8988T (cell line): ENCODE results near the gene AQP2.
"Not testable (repeated sequence)": the region's sequence is repeated elsewhere in the genome, so short reads cannot be mapped to it uniquely, and the experiment has no call there.

Experiments used
- DNase-seq: peaks from one replicate; pipeline ENCODE4 v3.0.0; 2011

AQP2 gene

DNA sequence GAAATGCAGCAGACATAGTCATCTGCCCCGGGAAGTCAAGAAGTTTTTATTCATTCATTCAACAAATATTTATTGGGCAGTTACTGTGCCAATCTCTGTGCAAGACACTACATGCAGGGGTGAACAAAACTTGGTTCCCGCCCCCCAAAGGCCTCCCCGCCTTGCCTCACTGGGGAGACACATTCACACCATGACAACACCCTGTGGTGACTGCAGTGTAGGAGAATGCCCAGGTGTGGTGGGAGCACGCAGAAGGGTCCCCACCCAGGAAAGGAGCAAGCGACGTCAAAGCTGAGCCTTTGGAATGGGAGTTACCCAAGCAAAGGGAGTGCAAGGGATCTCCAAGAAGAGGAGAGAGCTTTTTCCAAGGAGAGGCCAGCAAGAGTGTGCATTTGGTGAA is 20.6 kb downstream of the AQP2 start:
- no peak for DNase-seq

DNA sequence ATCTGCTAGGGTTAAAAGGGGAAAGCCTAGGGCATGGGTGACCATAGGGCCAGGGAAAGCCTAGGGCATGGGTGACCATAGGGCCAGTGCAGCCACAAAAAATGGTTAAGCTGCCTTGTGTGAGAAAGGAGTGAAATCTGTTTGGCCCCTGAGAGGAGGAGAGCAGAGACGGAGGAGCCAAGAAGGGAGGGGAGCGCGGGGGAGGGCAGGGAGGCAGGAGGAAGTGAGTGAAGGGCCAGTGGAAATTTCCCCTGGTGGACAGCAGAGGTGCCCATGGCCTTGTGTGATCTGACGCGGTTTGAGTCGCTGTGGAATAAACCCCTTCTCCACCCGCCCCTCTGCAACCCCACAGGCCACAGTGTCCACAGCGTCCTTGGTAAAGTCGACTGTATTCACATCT is 21.6 kb downstream of the AQP2 start:
- no peak for DNase-seq

DNA sequence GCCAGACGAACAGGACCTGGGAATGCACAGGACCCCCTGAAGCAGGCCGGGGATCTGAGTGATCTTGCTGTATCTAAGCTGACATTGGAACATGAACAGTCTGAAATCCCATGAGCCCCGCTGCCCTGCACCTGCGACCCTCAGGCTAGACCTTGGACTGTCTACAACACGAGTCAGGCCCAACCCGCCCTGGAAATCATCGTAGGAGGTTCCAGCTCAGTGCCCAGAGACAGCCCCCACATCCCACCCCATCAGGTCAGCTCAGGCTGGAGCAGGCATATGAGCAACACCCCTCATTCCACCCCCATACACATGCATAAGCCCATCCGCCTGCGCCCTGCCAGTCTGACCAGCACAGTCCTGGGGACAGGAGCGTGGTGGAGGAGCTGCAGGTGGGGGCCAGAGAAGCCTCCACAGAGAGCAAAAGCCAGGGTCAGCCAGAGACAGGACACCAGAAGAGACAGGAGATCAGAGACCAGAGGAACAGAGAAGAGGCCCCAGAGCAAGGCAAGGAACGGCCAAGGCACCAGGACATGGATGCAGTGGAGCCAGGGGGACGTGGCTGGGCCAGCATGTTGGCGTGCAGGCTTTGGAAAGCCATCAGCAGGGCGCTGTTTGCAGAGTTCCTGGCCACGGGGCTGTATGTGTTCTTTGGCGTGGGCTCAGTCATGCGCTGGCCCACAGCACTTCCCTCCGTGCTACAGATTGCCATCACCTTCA is 22.3 kb downstream of the AQP2 start, which contains the start of gene AQP6:
AQP6 (plus strand) TSS at position 307 of the 720 bp plus-strand sequence; CDS start at position 534, 227 bp downstream.
- DNase-seq: no peak

- no peak for DNase-seq
Observed at GRCh38 chr12:49973361-49973830, 22.9 kb downstream of the AQP2 start.

DNA sequence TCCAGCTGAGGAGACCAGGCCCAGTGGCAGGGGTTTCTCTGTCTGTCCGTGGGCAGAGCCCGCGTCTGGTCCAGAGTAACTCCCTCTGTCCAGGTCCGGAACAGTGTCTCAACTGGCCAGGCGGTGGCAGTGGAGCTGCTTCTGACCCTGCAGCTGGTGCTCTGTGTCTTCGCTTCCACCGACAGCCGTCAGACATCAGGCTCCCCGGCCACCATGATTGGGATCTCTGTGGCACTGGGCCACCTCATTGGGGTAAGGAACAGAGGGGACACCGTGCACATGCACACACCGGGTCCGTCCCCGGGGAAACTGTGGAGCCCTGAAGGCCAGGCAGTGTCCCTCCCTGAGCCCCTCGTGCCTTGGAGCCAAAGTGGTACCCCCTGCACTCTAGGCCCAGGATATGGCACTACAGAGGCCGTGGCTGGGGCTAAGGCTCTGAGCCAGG is 23.7 kb downstream of the AQP2 start:
- no peak for DNase-seq

DNA sequence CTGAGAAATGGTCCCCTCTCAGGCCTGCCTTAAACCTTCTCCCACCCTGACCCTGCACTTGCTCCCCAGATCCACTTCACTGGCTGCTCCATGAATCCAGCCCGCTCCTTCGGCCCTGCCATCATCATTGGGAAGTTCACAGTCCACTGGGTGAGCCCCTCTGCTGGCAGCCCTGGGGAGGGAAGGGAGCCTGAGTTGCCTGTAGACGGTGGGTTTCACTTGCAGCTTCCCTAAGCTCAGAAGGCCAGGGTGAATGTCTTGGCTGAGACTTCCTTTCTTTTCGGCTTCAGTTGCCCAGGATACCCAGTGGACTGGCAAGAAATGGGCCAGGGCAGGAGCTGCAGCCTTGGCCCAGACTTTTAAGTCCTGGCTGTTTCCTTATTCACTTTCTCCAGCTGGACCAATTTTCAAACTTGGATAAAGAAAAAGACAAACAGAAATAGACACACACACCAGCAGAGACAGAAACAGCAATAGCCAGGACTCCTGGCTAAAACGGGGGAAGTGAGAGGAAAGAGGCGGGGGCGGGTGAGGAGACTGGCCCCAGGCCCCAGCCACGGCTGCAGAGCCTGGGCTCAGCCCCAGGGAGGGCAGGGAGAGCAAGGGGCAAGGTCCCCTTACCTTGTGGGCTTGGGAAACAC is 24.3 kb downstream of the AQP2 start:
- no peak for DNase-seq

GRCh38 chr12:49975318-49975761 is 24.8 kb downstream of the AQP2 start:
- no peak for DNase-seq

GRCh38 chr12:49976557-49976956 is 26.0 kb downstream of the AQP2 start:
- no peak for DNase-seq

DNA sequence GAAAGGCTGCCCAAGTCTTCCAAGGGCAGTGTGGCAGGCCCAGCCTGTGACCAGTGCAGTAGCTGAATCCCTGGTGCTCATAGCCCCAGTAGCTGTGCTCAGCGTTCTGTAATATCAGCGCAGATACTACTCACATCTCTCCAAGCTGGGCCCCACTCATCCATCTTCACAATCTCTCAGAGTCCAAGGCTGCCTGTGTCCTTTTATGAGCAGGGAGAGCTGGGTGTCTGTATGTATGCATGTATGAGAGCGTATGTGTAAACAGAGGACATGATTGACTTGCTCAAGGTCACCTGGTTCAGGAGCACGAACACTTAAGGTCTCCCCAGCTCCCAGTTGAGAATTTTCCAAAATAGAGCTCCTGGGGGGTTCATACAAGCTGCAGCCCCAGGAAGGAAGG is 27.6 kb downstream of the AQP2 start:
- no peak for DNase-seq

- DNase-seq: no peak
Observed at GRCh38 chr12:49979016-49979586, 28.6 kb downstream of the AQP2 start.

GRCh38 chr12:49979791-49980190 is 29.3 kb downstream of the AQP2 start:
- DNase-seq: no peak

- no peak for DNase-seq
Observed at GRCh38 chr12:49980501-49981349, 30.2 kb downstream of the AQP2 start.

DNA sequence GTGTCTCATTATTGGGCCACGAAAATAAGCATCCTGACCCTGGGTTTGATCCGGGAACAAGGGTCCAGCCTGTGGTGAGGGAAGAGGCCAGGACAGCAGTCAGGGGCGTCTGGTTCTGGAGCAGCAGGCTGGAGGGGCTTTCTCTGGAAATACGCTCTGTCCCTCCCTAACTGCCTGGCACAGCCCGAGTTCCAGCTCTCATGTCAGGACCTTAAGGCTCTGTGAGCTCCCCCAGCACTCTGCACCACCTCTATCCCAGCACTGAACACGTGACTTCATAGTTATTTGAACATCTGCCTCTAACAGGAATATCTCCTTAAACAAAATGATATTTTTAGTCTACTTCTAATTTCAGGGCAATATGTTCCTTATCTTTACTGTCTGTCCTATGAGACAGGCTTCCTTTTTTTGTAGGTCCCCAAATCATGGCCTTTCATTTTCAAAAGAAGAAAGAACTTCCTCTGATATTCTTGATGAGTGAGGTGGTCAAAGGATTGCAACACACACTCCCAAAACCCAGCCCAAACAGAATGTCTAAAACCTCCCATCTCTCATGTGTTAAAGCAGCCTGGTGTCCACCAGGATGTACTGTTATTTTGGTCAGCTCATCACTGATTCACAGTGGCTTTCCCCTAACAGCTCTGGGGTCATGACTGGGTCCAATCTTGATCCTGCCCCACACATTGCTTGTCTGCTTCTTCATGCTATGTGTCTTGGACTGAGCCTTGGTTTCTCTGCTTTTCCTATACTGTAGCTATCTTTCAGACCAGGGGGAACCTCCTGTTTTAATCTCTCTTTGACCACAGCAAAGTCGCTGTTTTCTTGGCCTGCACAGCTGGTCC is 31.9 kb downstream of the AQP2 start:
- no peak for DNase-seq

- no peak for DNase-seq
Observed at GRCh38 chr12:49983892-49984291, 33.4 kb downstream of the AQP2 start.

- DNase-seq: no peak
Observed at GRCh38 chr12:49984476-49985359, 34.2 kb downstream of the AQP2 start.

GRCh38 chr12:49985981-49986380 is 35.4 kb downstream of the AQP2 start:
- DNase-seq: no peak

DNA sequence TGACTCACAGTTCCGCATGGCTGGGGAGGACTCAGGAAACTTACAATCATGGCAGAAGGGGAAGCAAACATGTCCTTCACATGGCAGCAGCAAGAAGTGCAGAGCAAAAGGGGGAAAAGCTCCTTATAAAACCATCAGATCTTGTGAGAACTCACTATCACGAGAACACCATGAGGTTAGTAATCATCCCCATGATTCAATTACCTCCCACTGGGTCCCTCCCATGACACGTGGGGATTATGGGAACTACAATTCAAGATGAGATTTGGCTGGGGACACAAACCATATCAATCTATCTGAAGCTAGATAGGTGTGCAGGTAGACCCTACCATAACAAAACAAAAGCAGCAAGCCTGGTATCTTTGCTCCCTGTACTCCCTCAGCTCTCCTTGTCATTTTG is 35.9 kb downstream of the AQP2 start:
- DNase-seq: not testable (repeated sequence)

DNA sequence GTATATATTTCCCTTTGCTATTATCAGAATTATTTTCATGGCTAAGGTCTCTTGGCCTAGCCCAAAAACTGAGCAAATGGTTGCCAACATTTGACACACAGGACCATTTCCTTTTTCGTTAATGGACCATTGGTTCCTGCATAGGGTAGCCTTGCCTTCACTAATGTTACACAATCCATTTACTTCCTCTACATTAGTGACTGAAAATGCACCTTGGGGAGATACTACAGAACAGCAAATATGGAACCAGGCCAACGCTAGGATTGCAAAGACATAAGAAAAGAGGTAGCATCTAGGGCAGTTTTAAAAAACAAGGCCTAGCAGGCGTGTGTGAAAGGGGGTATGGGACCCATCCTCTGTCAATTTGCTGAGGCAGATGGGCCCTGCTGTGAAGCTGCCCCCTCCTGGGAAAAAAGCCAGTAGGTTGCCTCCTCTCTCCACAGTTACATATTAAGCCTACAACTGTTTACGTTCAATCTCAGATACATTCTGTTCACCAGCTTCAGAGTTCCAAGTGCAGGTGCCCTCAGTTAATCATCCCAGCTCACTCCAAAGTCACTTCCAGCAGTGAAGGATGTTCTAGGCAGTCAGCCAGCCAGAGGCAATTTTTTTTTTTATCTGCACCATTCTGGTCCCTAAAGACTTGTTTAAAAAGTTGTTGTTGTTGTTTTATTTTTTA is 37.2 kb downstream of the AQP2 start:
- DNase-seq: no peak

GRCh38 chr12:49989400-49989799 is 38.9 kb downstream of the AQP2 start:
- DNase-seq: not testable (repeated sequence)

GRCh38 chr12:49990273-49990672 is 39.7 kb downstream of the AQP2 start:
- no peak for DNase-seq
